Measurements from ENCODE around the gene CABP4.

Gene CABP4

DNA sequence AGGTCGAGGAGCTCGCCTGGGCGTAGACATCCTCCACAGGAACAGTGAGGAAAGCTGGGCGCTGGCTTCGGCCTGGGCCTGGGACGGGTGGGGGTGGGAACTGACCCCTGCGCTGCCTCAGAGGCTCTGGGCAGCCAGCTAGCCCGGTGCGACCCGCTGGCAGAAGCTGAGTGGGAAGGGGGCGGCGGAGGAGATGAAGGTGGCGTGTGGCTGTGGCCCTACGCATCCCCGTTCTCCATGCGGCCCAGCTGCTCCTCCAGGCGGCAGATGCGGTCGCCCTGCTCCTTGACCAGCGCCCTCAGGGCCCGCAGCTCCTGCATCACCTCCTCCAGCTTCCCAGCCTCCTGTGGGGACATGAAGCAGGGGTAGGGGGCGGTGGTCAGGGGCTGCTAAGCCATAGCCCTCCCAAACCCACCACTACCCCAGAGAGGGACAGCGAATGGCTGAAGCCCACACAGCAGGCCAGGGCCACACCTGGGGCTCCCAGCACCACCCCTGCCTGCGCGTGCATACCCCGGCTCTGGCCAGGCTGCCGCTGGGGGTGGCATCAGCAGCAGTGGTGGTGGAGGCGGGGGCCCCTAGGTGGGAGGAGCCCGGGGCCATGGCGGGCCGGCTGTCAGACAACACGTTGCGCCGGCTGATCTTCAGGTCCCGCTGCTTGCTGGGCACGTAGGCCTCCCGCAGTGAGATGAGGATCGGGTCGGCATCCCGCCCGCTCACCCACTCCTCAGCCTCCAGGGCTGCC lies 16.8 kb upstream of the CABP4 start:
- no peaks in the 10 kb centered on the region for H3K4me1 ChIP-seq (ENCODE audit: insufficient read depth, poor library complexity, severe bottlenecking)
- DNase-seq (ENCODE audit: low spot score): peak; percentile 68
- no peak overlapping the region for H3K4me3 ChIP-seq (ENCODE audit: severe bottlenecking)
- ATAC-seq (ENCODE audit: low read depth): no peak
- no peaks in the 10 kb centered on the region for H3K9me3 ChIP-seq (ENCODE audit: severe bottlenecking)
- no peak overlapping the region for H3K27ac ChIP-seq (ENCODE audit: poor library complexity, severe bottlenecking)
- peaks cover 28% of the 10 kb centered on the region for H3K36me3 ChIP-seq (ENCODE audit: low read depth)
- TF ChIP-seq, protein P1, sequence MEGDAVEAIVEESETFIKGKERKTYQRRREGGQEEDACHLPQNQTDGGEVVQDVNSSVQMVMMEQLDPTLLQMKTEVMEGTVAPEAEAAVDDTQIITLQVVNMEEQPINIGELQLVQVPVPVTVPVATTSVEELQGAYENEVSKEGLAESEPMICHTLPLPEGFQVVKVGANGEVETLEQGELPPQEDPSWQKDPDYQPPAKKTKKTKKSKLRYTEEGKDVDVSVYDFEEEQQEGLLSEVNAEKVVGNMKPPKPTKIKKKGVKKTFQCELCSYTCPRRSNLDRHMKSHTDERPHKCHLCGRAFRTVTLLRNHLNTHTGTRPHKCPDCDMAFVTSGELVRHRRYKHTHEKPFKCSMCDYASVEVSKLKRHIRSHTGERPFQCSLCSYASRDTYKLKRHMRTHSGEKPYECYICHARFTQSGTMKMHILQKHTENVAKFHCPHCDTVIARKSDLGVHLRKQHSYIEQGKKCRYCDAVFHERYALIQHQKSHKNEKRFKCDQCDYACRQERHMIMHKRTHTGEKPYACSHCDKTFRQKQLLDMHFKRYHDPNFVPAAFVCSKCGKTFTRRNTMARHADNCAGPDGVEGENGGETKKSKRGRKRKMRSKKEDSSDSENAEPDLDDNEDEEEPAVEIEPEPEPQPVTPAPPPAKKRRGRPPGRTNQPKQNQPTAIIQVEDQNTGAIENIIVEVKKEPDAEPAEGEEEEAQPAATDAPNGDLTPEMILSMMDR (IDR thresholded peaks at IDR 0.05; ENCODE audit: poor library complexity, severe bottlenecking): no peak
- no peaks in the 10 kb centered on the region for H3K27me3 ChIP-seq (ENCODE audit: insufficient read depth, poor library complexity, severe bottlenecking)

GRCh38 chr11:67439321-67440228 lies 15.6 kb upstream of the CABP4 start:
- DNase-seq (ENCODE audit: low spot score) (peak; percentile 55), ATAC-seq (ENCODE audit: low read depth) (no peak)
- peaks cover 15% of the 10 kb centered on the region for H3K36me3 ChIP-seq (ENCODE audit: low read depth)
- no peak overlapping the region for H3K27ac ChIP-seq (ENCODE audit: poor library complexity, severe bottlenecking)
- no peaks in the 10 kb centered on the region for H3K27me3 ChIP-seq (ENCODE audit: insufficient read depth, poor library complexity, severe bottlenecking)
- TF ChIP-seq, protein P1 (IDR thresholded peaks at IDR 0.05; ENCODE audit: poor library complexity, severe bottlenecking): peak; percentile 24
- H3K9me3 ChIP-seq (ENCODE audit: severe bottlenecking): no peaks in the 10 kb centered on the region
- no peak overlapping the region for H3K4me3 ChIP-seq (ENCODE audit: severe bottlenecking)
- H3K4me1 ChIP-seq (ENCODE audit: insufficient read depth, poor library complexity, severe bottlenecking): no peaks in the 10 kb centered on the region

- peaks cover 15% of the 10 kb centered on the region for H3K36me3 ChIP-seq (ENCODE audit: low read depth)
- ATAC-seq (ENCODE audit: low read depth) (no peak), DNase-seq (ENCODE audit: low spot score) (no peak)
- no peak overlapping the region for H3K4me3 ChIP-seq (ENCODE audit: severe bottlenecking)
- H3K27me3 ChIP-seq (ENCODE audit: insufficient read depth, poor library complexity, severe bottlenecking): no peaks in the 10 kb centered on the region
- no peaks in the 10 kb centered on the region for H3K9me3 ChIP-seq (ENCODE audit: severe bottlenecking)
- H3K4me1 ChIP-seq (ENCODE audit: insufficient read depth, poor library complexity, severe bottlenecking): no peaks in the 10 kb centered on the region
- no peak overlapping the region for H3K27ac ChIP-seq (ENCODE audit: poor library complexity, severe bottlenecking)
- TF ChIP-seq, protein P1 (IDR thresholded peaks at IDR 0.05; ENCODE audit: poor library complexity, severe bottlenecking): no peak
These were observed 14.7 kb upstream of the CABP4 start for GRCh38 chr11:67440229-67441097.

- ATAC-seq (ENCODE audit: low read depth) (no peak), DNase-seq (ENCODE audit: low spot score) (peak; percentile 59)
- Histone ChIP-seq H3K27ac (ENCODE audit: poor library complexity, severe bottlenecking) (no peak overlapping the region), H3K4me1 (ENCODE audit: insufficient read depth, poor library complexity, severe bottlenecking) (no peaks in the 10 kb centered on the region), H3K4me3 (ENCODE audit: severe bottlenecking) (no peak overlapping the region), H3K27me3 (ENCODE audit: insufficient read depth, poor library complexity, severe bottlenecking) (no peaks in the 10 kb centered on the region), H3K9me3 (ENCODE audit: severe bottlenecking) (no peaks in the 10 kb centered on the region), H3K36me3 (ENCODE audit: low read depth) (peaks cover 15% of the 10 kb centered on the region)
- TF ChIP-seq, protein P1 (IDR thresholded peaks at IDR 0.05; ENCODE audit: poor library complexity, severe bottlenecking): no peak
These were observed 14.0 kb upstream of the CABP4 start for GRCh38 chr11:67441098-67441563.

All from RWPE2 (cell line).